Measurements from ENCODE around the gene NREP.

NREP gene

DNA sequence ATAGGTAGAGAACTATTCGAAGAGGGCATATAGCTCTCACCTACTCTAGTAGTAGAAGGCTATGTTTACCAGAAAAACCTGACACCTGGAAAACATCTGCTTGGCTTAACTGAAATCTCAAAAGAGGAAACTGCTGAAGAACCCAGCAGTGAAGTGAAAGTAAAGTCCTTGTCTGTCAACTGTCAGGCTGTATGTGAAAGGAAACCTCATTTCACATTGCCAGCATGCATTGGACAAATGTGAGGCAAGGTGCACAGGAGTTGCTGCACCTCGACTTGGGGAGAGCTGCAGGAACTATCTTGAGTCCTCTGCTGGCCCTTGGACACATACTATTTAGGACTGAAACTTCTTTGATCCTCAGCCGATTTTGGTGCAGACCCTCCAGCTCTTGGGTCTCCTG, 53.3 kb downstream of the NREP start:
- Mint-ChIP-seq H3K27ac (no peak overlapping the region), H3K4me1 (ENCODE audit: low read depth) (peaks cover 6% of the 10 kb centered on the region)

DNA sequence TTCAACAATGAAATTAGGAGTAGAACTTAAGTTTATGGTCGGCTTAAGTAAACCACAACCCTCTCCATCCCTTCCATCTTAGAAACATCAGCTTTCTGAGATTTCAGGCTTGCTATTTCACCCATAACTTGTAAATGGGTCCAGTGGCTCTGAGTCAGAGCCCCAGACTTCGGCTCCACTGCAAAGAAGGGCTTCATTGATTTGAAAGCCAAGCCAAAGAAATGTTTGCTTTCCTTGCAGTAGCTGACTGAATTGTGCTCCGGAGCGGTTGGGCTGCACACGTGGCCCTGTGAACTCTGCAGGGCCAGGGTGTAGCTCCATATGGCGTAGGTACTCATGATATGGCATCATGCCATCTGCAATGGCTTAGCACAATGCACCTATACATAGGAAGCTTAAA, 57.0 kb downstream of the NREP start:
- H3K4me1 Mint-ChIP-seq (ENCODE audit: low read depth): peaks cover 6% of the 10 kb centered on the region
- no peaks in the 10 kb centered on the region for H3K36me3 Mint-ChIP-seq (ENCODE audit: low read depth)
- no peak overlapping the region for H3K4me3 Mint-ChIP-seq
- no peaks in the 10 kb centered on the region for H3K9me3 Mint-ChIP-seq
- peaks cover 7% of the 10 kb centered on the region for H3K27me3 Mint-ChIP-seq
- H3K27ac Mint-ChIP-seq: no peak overlapping the region

More for the DNA sequence above, 53.3 kb downstream of the NREP start:
- Mint-ChIP-seq H3K27me3 (peaks cover 7% of the 10 kb centered on the region), H3K4me3 (no peak overlapping the region), H3K36me3 (ENCODE audit: low read depth) (no peaks in the 10 kb centered on the region), H3K9me3 (no peaks in the 10 kb centered on the region)

DNA sequence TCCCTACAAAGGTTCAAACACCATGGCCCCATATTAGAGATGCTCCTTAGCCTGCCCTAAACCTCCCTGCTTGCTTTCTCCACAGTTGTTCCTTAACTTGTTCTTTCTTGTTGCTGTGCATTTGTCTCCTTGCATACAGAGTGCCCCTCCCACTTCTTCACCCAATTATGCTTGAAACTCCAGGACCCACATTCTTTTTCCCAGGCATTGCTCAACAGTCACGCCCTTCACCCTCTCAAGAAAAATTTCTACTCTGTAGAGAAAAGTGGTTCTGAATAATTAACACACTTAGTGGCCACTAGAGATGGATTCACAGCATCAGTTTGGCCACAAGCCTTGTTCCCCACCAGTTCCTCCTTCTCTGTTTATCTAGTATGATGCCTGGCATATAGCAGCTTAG, 57.7 kb downstream of the NREP start:
- H3K4me3 Mint-ChIP-seq: no peak overlapping the region
- H3K27ac Mint-ChIP-seq: no peak overlapping the region
- peaks cover 7% of the 10 kb centered on the region for H3K27me3 Mint-ChIP-seq
- H3K4me1 Mint-ChIP-seq (ENCODE audit: low read depth): peaks cover 6% of the 10 kb centered on the region
- no peaks in the 10 kb centered on the region for H3K36me3 Mint-ChIP-seq (ENCODE audit: low read depth)
- no peaks in the 10 kb centered on the region for H3K9me3 Mint-ChIP-seq

DNA sequence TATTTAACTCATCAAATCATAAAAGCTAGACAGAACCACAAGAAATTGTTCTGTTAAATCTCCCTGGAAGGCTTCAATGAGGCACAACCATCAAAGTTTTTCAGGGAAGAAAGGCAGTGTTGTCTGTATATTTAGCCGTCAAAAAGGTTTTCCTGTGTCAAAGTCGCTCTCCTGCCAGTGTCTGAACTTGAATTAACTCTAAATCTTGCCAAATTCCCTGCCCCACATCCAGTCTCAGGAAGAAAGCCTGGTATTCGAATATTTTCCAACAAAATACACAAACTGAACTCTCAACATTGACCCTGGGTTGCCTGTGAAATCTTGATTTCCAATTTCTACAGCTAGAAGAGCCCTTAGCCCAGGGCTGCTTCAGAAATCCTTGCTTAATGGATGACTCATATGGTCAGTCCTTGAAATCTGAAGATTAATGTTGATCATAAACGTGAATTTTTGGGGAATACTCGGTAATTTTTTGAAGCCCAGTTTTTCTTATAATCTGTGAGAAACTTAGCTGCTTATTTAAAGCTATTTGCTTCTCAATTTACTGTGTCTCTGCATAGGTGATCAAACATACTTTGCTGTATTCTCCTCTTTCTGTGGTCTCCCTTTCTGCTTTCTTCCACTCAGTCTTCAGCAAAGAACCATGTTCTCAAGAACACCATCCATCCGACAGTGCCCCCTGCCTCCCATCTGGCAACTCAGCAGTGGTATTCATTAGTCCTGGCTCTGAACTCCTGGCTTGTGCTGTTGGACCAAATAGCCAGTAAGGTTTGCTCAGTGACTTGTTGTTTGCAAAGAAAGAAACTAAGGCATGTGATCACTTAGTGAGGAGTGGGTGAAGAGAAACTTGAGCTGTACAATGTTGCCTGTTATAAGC, 58.9 kb downstream of the NREP start:
- H3K9me3 Mint-ChIP-seq: no peaks in the 10 kb centered on the region
- no peak overlapping the region for H3K4me3 Mint-ChIP-seq
- H3K36me3 Mint-ChIP-seq (ENCODE audit: low read depth): no peaks in the 10 kb centered on the region
- H3K4me1 Mint-ChIP-seq (ENCODE audit: low read depth): no peaks in the 10 kb centered on the region
- H3K27me3 Mint-ChIP-seq: peaks cover 7% of the 10 kb centered on the region
- no peak overlapping the region for H3K27ac Mint-ChIP-seq

DNA sequence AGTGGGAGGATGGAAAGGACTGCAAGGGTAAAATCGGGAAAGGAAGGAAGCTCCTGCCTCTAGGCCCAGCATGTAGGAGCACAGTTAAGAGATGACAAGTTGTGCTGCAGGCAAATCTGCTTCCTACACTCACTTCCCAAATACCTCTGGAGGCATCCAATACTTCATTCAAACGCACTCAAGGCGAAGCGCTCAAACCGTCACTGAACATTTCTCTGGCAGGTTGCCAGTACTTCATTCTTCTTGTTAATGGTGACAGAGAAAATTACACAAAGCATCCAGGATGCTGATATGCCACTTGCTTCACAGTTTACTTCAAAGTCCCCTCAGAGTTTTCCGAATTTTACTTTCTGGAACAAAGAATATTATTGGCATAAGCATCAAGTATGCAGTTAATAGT, 59.8 kb downstream of the NREP start:
- Mint-ChIP-seq H3K36me3 (ENCODE audit: low read depth) (no peaks in the 10 kb centered on the region), H3K4me3 (no peak overlapping the region), H3K4me1 (ENCODE audit: low read depth) (no peaks in the 10 kb centered on the region)

DNA sequence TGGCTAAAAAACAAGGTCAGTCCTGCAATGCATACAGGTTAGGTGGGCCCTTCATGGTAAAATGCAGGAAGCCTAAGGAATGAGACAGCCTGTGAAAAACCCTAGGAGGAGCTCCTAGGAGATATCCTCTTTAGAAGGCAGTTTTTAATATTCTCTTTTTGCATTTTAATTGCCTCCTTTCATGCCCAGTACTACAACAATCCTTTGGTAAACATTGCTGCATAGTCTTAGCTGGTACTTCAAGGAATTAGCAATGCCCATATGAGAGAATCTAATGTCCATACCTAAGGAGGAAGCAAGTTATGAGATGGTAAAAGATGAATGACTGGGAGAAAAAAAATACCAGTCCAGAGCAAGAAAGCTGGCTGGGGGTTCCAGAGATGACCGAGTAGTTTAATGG, 61.0 kb downstream of the NREP start:
- H3K27me3 Mint-ChIP-seq: peaks cover 10% of the 10 kb centered on the region
- no peaks in the 10 kb centered on the region for H3K36me3 Mint-ChIP-seq (ENCODE audit: low read depth)
- H3K27ac Mint-ChIP-seq: no peak overlapping the region
- H3K4me1 Mint-ChIP-seq (ENCODE audit: low read depth): no peaks in the 10 kb centered on the region
- no peaks in the 10 kb centered on the region for H3K9me3 Mint-ChIP-seq
- no peak overlapping the region for H3K4me3 Mint-ChIP-seq

More for the DNA sequence above, 59.8 kb downstream of the NREP start:
- Mint-ChIP-seq H3K9me3 (no peaks in the 10 kb centered on the region), H3K27ac (no peak overlapping the region), H3K27me3 (peaks cover 10% of the 10 kb centered on the region)

DNA sequence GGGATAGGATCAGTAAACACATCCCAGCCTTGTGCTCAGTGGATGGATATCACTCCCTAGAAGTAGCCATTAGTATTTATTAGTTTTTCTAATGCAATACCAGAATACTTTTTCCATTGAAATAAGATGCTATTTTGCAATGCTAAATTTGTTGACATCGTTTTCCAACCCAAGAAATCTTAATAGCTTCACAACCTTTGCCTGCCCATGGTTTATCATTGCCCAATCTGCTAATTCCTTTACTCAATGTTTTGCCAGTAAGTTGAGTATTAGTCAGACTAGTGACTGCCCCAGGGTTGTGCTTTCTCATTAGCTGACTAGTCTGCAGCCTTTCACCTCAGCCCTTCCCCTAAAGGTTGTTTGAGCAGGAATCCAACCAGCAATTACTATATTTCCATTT, 62.9 kb downstream of the NREP start:
- H3K4me1 Mint-ChIP-seq (ENCODE audit: low read depth): no peaks in the 10 kb centered on the region

DNA sequence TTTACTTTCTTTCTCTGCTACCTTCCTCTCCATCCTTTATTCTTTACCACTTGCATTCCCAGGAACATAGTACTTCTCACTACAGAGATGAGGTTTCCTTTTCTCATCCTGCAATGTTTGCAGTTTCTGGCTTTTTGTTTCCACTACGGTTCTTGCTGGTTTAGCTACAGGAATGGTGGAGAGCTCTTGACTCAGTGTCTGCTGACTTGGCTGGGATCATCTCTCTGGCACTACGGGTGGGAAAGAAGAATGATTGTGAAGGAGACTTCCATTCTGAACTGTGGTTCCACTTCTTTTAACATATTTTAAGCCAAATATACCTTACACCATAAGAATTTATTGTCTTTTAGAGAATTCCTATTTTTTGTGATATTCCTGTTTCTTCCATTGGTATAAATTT, 65.1 kb downstream of the NREP start:
- Mint-ChIP-seq H3K4me3 (no peak overlapping the region), H3K9me3 (no peaks in the 10 kb centered on the region), H3K36me3 (ENCODE audit: low read depth) (no peaks in the 10 kb centered on the region), H3K27me3 (peaks cover 3% of the 10 kb centered on the region), H3K4me1 (ENCODE audit: low read depth) (no peaks in the 10 kb centered on the region), H3K27ac (no peak overlapping the region)

More for the DNA sequence above, 62.9 kb downstream of the NREP start:
- no peaks in the 10 kb centered on the region for H3K36me3 Mint-ChIP-seq (ENCODE audit: low read depth)
- no peaks in the 10 kb centered on the region for H3K9me3 Mint-ChIP-seq
- H3K27ac Mint-ChIP-seq: no peak overlapping the region
- H3K4me3 Mint-ChIP-seq: no peak overlapping the region
- peaks cover 4% of the 10 kb centered on the region for H3K27me3 Mint-ChIP-seq

DNA sequence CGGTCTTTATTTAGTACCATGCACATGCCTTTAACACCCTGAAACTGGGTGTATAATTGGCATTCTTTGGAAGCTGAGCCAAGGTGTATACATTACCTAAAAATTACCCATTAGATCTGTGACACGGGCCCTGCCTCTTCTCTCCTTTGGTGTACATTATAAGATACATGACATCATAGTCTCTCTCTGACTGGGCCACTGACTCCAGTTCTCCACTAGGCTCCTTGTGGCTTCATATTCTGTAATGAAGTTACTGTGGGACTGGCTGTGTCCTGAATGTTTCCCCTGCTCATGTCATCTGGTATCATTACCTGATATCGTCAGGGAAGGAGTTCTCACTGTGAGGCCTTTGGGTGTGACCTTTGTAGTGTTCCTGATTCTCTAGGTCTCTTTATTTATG, 65.5 kb downstream of the NREP start:
- Mint-ChIP-seq H3K9me3 (no peaks in the 10 kb centered on the region), H3K4me3 (no peak overlapping the region), H3K4me1 (ENCODE audit: low read depth) (no peaks in the 10 kb centered on the region), H3K36me3 (ENCODE audit: low read depth) (no peaks in the 10 kb centered on the region), H3K27me3 (peaks cover 3% of the 10 kb centered on the region), H3K27ac (no peak overlapping the region)

DNA sequence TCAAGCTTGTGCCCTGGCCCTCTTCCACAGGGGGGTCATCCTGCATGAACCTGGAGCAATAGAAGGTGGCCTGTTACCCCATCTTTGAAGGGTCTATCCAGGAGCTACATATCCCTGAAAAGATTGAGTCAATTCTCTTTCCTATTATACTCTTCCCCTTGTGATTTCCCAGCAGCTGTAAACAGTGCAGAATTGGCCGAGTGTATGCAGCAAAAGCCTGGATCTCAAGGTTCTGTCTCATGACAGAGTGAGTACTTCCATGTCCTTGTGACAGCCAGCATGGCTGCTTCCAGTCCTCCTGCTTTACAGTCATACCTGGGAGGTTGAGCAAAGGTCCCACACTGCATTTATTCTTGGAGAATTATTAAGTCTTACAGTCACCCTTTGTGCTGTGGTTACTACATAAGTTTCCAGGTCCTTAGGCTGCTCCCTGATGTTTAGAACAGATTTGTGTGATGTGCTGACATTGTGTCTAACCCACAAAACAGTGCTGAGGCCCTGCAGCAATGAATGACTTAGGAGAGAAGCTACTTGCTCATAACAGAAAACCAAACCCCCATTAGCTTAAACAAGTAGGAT, 67.5 kb downstream of the NREP start:
- no peak overlapping the region for H3K4me3 Mint-ChIP-seq
- H3K4me1 Mint-ChIP-seq (ENCODE audit: low read depth): no peaks in the 10 kb centered on the region
- H3K9me3 Mint-ChIP-seq: no peaks in the 10 kb centered on the region
- no peaks in the 10 kb centered on the region for H3K36me3 Mint-ChIP-seq (ENCODE audit: low read depth)
- H3K27ac Mint-ChIP-seq: no peak overlapping the region
- H3K27me3 Mint-ChIP-seq: peaks cover 3% of the 10 kb centered on the region

DNA sequence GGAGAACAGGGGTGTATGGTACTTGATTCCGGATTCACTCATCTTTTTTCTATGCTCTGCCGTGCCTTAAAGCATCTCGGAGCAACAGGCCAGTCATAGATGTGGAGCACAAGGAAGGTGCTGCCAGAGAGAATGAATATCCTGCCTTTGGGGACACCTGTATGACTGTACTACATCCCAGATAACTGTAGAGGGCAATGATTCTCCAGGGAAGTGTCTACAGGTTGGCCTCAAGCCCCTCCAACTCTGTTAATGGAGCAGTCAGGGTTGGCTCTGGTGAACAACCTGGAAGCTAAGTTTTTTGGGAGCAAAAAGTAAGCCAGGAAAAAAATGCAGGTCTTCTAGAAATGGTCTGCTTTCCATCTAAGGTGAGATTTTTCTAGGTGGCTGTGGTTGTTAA, 71.0 kb downstream of the NREP start:
- no peak overlapping the region for H3K4me3 Mint-ChIP-seq
- no peaks in the 10 kb centered on the region for H3K27me3 Mint-ChIP-seq
- no peaks in the 10 kb centered on the region for H3K9me3 Mint-ChIP-seq
- H3K4me1 Mint-ChIP-seq (ENCODE audit: low read depth): no peaks in the 10 kb centered on the region
- no peak overlapping the region for H3K27ac Mint-ChIP-seq
- no peaks in the 10 kb centered on the region for H3K36me3 Mint-ChIP-seq (ENCODE audit: low read depth)

DNA sequence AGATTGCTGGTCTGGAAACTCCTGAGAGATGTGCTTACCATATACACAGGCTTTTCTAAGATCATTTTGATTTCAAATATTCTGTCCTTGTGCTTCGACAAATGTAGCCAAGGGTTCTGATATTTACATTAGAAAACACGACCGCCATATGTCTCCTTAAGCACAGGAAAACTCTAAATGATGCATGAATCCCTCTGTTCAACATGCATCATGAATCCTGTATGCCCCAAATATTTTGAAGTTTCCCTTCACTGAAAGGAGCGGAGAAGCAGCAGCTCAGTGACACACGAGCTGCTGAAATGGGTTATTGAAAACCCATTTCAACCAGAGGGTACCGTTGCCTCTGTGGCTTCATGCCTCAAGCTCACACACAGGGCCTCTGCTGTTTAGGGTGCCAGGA, 74.4 kb downstream of the NREP start:
- no peak overlapping the region for H3K4me3 Mint-ChIP-seq
- H3K27me3 Mint-ChIP-seq: no peaks in the 10 kb centered on the region
- H3K9me3 Mint-ChIP-seq: no peaks in the 10 kb centered on the region
- no peak overlapping the region for H3K27ac Mint-ChIP-seq
- no peaks in the 10 kb centered on the region for H3K4me1 Mint-ChIP-seq (ENCODE audit: low read depth)
- no peaks in the 10 kb centered on the region for H3K36me3 Mint-ChIP-seq (ENCODE audit: low read depth)

DNA sequence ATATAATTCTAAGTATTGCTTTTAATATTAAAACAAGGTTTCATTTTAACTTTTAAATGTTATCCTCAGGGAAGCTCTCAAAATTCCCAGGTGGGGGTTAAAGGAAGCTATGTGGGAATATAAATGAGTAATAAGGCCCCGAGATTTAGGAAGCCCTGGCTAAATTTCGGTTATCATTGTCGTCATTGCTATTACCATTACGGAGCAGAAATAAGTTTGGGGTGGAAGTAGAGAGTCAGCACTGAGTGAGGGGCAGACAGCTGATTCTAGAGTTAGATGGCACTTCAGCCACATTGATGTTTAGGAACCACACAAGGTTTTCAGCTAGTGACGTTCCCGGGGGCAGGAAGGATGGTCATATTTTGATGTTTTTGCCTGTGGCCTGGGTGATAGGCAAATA, 74.9 kb downstream of the NREP start:
- Mint-ChIP-seq H3K9me3 (no peaks in the 10 kb centered on the region), H3K27ac (no peak overlapping the region), H3K27me3 (no peaks in the 10 kb centered on the region)

DNA sequence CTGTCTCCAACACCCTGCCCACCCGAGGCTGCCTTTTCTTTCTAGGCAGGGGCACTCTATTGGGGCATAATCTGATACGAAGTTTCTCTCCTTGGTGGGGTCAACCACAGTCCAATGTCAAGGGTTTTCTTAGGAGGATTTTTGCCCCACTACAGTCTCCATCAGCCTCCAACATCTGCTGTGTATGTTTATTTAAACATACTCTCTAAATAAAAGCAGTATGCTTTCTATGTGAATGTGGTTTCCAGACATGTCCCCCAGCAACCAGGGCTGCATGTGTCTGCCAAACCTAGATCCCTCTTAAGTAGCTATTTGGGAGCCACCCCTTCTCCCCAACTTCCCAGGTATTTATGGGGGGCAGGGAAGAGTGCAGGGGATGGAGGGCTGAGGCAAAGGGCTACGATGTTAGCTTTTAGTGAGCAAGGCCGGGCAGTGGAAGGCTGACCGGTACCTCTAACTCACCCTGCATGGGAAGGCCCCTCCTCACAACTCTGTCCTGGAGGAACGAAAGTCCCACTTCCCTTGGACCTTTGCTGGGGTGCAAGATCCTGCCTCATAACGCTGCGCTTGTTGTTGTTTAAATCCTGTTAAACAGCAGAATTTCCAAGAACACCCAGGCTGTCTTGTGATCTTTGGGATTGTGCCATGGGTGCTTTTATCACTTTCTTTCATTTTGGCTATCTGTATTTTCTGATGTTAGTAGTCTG, 75.4 kb downstream of the NREP start:
- no peak overlapping the region for H3K27ac Mint-ChIP-seq
- H3K4me3 Mint-ChIP-seq: no peak overlapping the region
- H3K36me3 Mint-ChIP-seq (ENCODE audit: low read depth): no peaks in the 10 kb centered on the region
- no peaks in the 10 kb centered on the region for H3K9me3 Mint-ChIP-seq
- no peaks in the 10 kb centered on the region for H3K4me1 Mint-ChIP-seq (ENCODE audit: low read depth)
- no peaks in the 10 kb centered on the region for H3K27me3 Mint-ChIP-seq

More for the DNA sequence above, 74.9 kb downstream of the NREP start:
- no peaks in the 10 kb centered on the region for H3K4me1 Mint-ChIP-seq (ENCODE audit: low read depth)
- H3K4me3 Mint-ChIP-seq: no peak overlapping the region
- no peaks in the 10 kb centered on the region for H3K36me3 Mint-ChIP-seq (ENCODE audit: low read depth)

DNA sequence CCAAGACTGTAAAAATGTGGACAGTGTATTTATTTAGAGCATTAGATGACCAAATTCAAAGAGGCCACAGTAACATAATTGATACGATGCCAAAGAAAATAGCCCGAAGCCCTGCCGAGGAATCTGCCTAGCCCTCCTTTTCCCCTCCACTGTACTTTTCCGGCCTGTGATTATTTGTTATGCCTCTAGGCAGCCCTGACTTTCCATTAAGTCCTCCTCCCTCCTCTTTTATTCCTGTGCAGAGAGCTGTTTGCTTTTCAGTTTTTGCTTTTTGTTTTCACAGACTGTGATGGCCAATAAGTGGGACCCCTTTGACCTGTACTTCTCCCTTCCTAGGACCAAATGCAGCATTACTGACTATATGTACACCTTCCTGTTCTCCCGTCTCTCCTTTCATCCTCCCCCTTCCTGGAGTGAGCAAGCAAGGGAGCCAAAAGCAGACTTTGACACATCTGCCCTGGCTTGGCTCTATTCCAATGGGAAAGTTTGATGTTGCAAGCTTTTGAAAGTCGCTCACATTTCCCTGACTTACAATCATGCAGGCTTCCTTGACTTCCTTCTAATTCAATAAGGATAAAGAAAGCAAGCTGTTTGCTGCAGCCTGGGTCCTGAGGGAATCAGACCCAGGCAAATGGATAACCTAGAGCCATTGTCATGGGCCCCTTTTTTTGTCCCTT, 76.1 kb downstream of the NREP start:
- no peak overlapping the region for H3K4me3 Mint-ChIP-seq
- H3K36me3 Mint-ChIP-seq (ENCODE audit: low read depth): no peaks in the 10 kb centered on the region
- H3K27me3 Mint-ChIP-seq: no peaks in the 10 kb centered on the region
- H3K9me3 Mint-ChIP-seq: no peaks in the 10 kb centered on the region
- no peaks in the 10 kb centered on the region for H3K4me1 Mint-ChIP-seq (ENCODE audit: low read depth)
- H3K27ac Mint-ChIP-seq: no peak overlapping the region

All from stimulated activated naive CD8-positive, alpha-beta T cell treated with anti-CD3 and anti-CD28 coated beads, Interleukin-15, Interleukin-2, amounts not matched to agents 100 ng/mL and 50 ng/mL, for 24 hours (primary cell).